Measurements from ENCODE around the gene CREB5.

GRCh38 chr7:28705350-28705749, 293.0 kb downstream of the CREB5 start:
- TF ChIP-seq CTCF (IDR thresholded peaks at IDR 0.05 in 4 of 5, conservative IDR thresholded peaks at IDR 0.05 in 1 of 5) (no peak), POLR2A (IDR thresholded peaks at IDR 0.05) (no peak)

Measured in gastrocnemius medialis (tissue), 4 donors.